GM23338 (cell line): ENCODE measurements around the gene MIPEP. TPM values are rescaled to one million over a fixed set of nuclear protein-coding genes. Genes with fewer than 3 reads are reported as not detected.

Source experiments
- ATAC-seq: fragments of 200-7000 bp; cut with Tn5 transposase; 3 replicates; pipeline ENCODE4 v1.9.1; 2020
- DNase-seq: peaks from one replicate; pipeline ENCODE4 v3.0.0-alpha.2; 2015; ENCODE audit warnings: low spot score
- H2AFZ ChIP-seq: fragments of 200-600 bp; sonication (generic); 2 replicates; pipeline ENCODE4 v1.8.0; 2016; ENCODE audit warnings: antibody characterized with exemption, mild to moderate bottlenecking, moderate library complexity
- H3F3A ChIP-seq: fragments of 200-600 bp; sonication (generic); replicated peaks from 2 replicates; pipeline ENCODE4 v1.8.0; 2017; ENCODE audit warnings: antibody characterized with exemption, mixed run types, low read depth
- H3K27ac ChIP-seq: fragments of 200-600 bp; sonication (generic); 2 replicates; pipeline ENCODE4 v1.6.1; 2016; ENCODE audit warnings: low read depth
- H3K27me3 ChIP-seq: fragments of 200-600 bp; sonication (generic); 2 replicates; pipeline ENCODE4 v1.8.0; 2016; ENCODE audit warnings: mild to moderate bottlenecking, mixed run types, moderate library complexity; ENCODE audit not compliant: insufficient read depth
- H3K36me3 ChIP-seq: fragments of 200-600 bp; sonication (generic); 2 replicates; pipeline ENCODE4 v1.8.0; 2016; ENCODE audit warnings: mild to moderate bottlenecking; ENCODE audit not compliant: insufficient read depth
- H3K4me1 ChIP-seq: fragments of 200-600 bp; sonication (generic); 2 replicates; pipeline ENCODE4 v1.8.0; 2016; ENCODE audit warnings: mild to moderate bottlenecking, moderate library complexity; ENCODE audit not compliant: insufficient read depth
- H3K4me2 ChIP-seq: fragments of 200-600 bp; sonication (generic); 2 replicates; pipeline ENCODE4 v1.7.1; 2017; ENCODE audit warnings: mixed run types
- H3K4me3 ChIP-seq: fragments of 200-600 bp; sonication (generic); 2 replicates; pipeline ENCODE4 v1.6.1; 2016; ENCODE audit warnings: mixed run types
- H3K79me2 ChIP-seq: fragments of 200-600 bp; sonication (generic); replicated peaks from 2 replicates; pipeline ENCODE4 v1.8.0; 2017; ENCODE audit warnings: mild to moderate bottlenecking; ENCODE audit not compliant: insufficient read depth
- H3K9me2 ChIP-seq: fragments of 200-600 bp; sonication (generic); 2 replicates; pipeline ENCODE4 v1.8.0; 2017; ENCODE audit not compliant: insufficient read depth
- H4K20me1 ChIP-seq: fragments of 200-600 bp; sonication (generic); replicated peaks from 2 replicates; pipeline ENCODE4 v1.8.0; 2017; ENCODE audit warnings: mild to moderate bottlenecking; ENCODE audit not compliant: insufficient read depth
- H3K27ac Mint-ChIP-seq: 2 replicates; pipeline ENCODE4 v1.8.0; 2020; ENCODE audit warnings: inconsistent platforms, mild to moderate bottlenecking, moderate library complexity, mixed read lengths
- H3K27me3 Mint-ChIP-seq: 3 replicates; pipeline ENCODE4 v1.8.0; 2022; ENCODE audit warnings: low read depth, mild to moderate bottlenecking, moderate library complexity, mixed read lengths, inconsistent platforms; ENCODE audit not compliant: insufficient read depth, poor library complexity
- H3K36me3 Mint-ChIP-seq: 3 replicates; pipeline ENCODE4 v1.8.0; 2021; ENCODE audit warnings: low read depth, mild to moderate bottlenecking, inconsistent platforms, moderate library complexity, mixed read lengths
- H3K4me1 Mint-ChIP-seq: 3 replicates; pipeline ENCODE4 v1.8.0; 2020; ENCODE audit warnings: mild to moderate bottlenecking, inconsistent platforms, mixed read lengths
- H3K4me3 Mint-ChIP-seq: 3 replicates; pipeline ENCODE4 v1.8.0; 2021; ENCODE audit warnings: moderate library complexity, mild to moderate bottlenecking, inconsistent platforms, mixed read lengths
- H3K9me3 Mint-ChIP-seq: 3 replicates; pipeline ENCODE4 v1.8.0; 2020; ENCODE audit warnings: moderate library complexity, mild to moderate bottlenecking, inconsistent platforms, mixed read lengths
- CREB1 ChIP-seq: fragments of 250-450 bp; sonication (Bioruptor Pico); IDR thresholded peaks from 2 replicates; pipeline ENCODE4 v1.5.0; 2020; ENCODE audit warnings: low read depth, mild to moderate bottlenecking, moderate library complexity
- EZH2 ChIP-seq: fragments of 200-600 bp; sonication (generic); IDR thresholded peaks from one replicate; pipeline ENCODE4 v1.8.0; 2017; ENCODE audit warnings: antibody characterized with exemption, mild to moderate bottlenecking, low read depth; ENCODE audit not compliant: unreplicated experiment
- EZH2phosphoT487 ChIP-seq: fragments of 200-600 bp; sonication (generic); IDR thresholded peaks from one replicate; pipeline ENCODE4 v1.8.1; 2018; ENCODE audit warnings: antibody characterized with exemption; ENCODE audit not compliant: unreplicated experiment
- NANOG ChIP-seq: IDR thresholded peaks from 2 replicates; pipeline ENCODE4 v1.6.1; 2016; ENCODE audit warnings: antibody characterized with exemption, borderline replicate concordance
- POLR2AphosphoS5 ChIP-seq: IDR thresholded peaks from 2 replicates; pipeline ENCODE4 v1.6.1; 2016; ENCODE audit warnings: antibody characterized with exemption, low read depth
- ZNF331 ChIP-seq: fragments of 250-450 bp; sonication (Bioruptor Pico); IDR thresholded peaks from 2 replicates; pipeline ENCODE4 v1.5.0; 2020; ENCODE audit warnings: low read depth, mild to moderate bottlenecking, moderate library complexity
- polyA plus RNA-seq: library from polyadenylated mRNA; unstranded; fragments of >200 nt; fragmentation: Nextera tagmentation; extraction: Ambion mirVana; gene quantifications from 2 replicates; pipeline ENCODE4 v1.2.1, GENCODE V29; 2016
- total RNA-seq: library from RNA; depleted of rRNA; stranded (reverse); fragments of >200 nt; shearing (Covaris generic); gene quantifications from 2 replicates; pipeline ENCODE4 v1.2.3, GENCODE V29; 2014
- TF ChIP-seq, protein P1 (sequence below), 2 experiments: fragments of 200-600 bp in 1 of 2; sonication (generic) in 1 of 2; conservative IDR thresholded peaks; 2 replicates each; pipeline versions ENCODE4 v1.5.1 to v1.6.1; 2016 to 2017; ENCODE audit warnings: antibody characterized with exemption in 2 of 2, low read depth in 2 of 2, mild to moderate bottlenecking in 2 of 2, moderate library complexity in 1 of 2
- TF ChIP-seq, protein P2 (sequence below): IDR thresholded peaks from 2 replicates; pipeline ENCODE4 v1.6.1; 2016; ENCODE audit warnings: antibody characterized with exemption
- TF ChIP-seq, protein P3 (sequence below): fragments of 250-450 bp; sonication (Bioruptor Pico); IDR thresholded peaks from 2 replicates; pipeline ENCODE4 v1.5.0; 2020; ENCODE audit warnings: mild to moderate bottlenecking, moderate library complexity

Gene MIPEP
- total and polyA plus RNA-seq, 2 experiments from 2014 or later, result 20.8 to 22.5 TPM

DNA sequence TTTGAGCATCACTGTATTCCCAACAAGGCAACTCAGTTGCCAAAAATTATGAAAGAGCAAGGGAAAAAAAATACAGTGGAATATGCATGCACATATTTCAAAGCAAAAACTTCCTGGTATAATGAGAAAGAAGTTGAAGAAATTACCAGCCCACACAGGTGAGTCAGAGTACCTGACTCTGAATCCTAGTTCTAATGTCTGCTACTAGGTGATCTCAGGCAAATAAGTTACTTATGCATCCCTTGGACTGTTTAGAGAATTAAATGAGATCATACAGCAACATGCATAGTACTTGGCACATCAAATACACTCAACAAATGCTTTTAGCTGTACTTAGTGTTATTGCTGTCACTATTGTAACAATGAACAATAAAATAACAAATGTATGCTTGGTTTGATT is 144.9 kb downstream of the MIPEP start:
- Mint-ChIP-seq H3K4me3 (no peak overlapping the region), H3K36me3 (peaks cover 7% of the 10 kb centered on the region; the same call in 2 of the 3 replicates), H3K9me3 (peaks cover 2% of the 10 kb centered on the region; the same call in 2 of the 3 replicates), H3K27me3 (peaks cover 2% of the 10 kb centered on the region), H3K27ac (no peak overlapping the region), H3K4me1 (peaks cover 17% of the 10 kb centered on the region)
- Histone ChIP-seq H3F3A (no peaks in the 10 kb centered on the region), H4K20me1 (no peaks in the 10 kb centered on the region), H3K9me2 (no peaks in the 10 kb centered on the region; the same call in 1 of the 2 replicates), H2AFZ (no peak overlapping the region), H3K4me1 (peaks cover 7% of the 10 kb centered on the region), H3K36me3 (no peaks in the 10 kb centered on the region), H3K27me3 (no peaks in the 10 kb centered on the region), H3K4me2 (no peak overlapping the region), H3K4me3 (no peak overlapping the region), H3K27ac (no peak overlapping the region), H3K79me2 (no peaks in the 10 kb centered on the region)
- ATAC-seq (no peak), DNase-seq (no peak)
- TF ChIP-seq POLR2AphosphoS5, result no peak
- TF ChIP-seq EZH2, result no peak
- TF ChIP-seq, protein P1, sequence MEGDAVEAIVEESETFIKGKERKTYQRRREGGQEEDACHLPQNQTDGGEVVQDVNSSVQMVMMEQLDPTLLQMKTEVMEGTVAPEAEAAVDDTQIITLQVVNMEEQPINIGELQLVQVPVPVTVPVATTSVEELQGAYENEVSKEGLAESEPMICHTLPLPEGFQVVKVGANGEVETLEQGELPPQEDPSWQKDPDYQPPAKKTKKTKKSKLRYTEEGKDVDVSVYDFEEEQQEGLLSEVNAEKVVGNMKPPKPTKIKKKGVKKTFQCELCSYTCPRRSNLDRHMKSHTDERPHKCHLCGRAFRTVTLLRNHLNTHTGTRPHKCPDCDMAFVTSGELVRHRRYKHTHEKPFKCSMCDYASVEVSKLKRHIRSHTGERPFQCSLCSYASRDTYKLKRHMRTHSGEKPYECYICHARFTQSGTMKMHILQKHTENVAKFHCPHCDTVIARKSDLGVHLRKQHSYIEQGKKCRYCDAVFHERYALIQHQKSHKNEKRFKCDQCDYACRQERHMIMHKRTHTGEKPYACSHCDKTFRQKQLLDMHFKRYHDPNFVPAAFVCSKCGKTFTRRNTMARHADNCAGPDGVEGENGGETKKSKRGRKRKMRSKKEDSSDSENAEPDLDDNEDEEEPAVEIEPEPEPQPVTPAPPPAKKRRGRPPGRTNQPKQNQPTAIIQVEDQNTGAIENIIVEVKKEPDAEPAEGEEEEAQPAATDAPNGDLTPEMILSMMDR (conservative IDR thresholded peaks at IDR 0.05; ENCODE audit: low read depth in 2 of 2), result no peak
- TF ChIP-seq, protein P2, sequence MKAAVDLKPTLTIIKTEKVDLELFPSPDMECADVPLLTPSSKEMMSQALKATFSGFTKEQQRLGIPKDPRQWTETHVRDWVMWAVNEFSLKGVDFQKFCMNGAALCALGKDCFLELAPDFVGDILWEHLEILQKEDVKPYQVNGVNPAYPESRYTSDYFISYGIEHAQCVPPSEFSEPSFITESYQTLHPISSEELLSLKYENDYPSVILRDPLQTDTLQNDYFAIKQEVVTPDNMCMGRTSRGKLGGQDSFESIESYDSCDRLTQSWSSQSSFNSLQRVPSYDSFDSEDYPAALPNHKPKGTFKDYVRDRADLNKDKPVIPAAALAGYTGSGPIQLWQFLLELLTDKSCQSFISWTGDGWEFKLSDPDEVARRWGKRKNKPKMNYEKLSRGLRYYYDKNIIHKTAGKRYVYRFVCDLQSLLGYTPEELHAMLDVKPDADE, result no peak
- TF ChIP-seq NANOG, result no peak

DNA sequence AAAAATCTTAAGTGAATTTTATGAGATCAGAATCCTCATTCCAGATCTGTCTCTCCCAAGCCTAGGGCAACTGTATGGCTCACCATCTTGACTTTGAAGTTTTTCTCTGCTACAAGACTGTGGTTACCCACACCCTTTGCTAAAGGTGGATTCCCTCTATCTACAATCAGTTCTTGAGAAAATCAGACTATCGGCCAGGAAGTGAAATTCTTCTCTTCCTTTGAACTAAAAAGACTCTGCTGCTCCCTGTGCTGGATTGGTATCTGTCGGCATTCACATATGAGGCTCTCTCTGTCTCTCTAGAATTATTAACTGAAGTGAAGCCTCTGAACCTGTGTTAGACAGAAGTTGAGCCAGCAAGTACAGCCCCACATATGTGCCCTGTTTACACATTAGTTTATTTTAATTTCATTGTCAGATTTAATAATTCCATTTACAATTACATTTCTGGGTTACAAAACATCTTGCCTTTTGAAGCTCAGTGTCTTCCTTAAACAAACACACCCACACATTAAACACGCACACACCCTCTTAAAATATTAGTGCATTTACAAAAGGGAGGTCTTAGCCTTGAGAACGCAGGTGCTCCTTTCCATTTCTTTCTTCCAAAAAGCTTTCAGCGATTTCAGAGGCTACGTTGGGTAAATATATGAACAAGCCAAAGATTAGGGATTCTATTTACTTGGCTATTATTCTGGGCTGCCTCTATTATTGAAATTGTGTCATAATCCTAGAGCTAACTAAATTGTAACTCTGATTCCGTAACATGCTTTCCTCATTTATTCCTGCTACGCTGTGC is 145.7 kb downstream of the MIPEP start:
- Histone ChIP-seq H3K27me3 (no peaks in the 10 kb centered on the region), H3K4me3 (no peak overlapping the region), H3K4me2 (no peak overlapping the region), H3K36me3 (no peaks in the 10 kb centered on the region), H3K4me1 (no peaks in the 10 kb centered on the region), H4K20me1 (no peaks in the 10 kb centered on the region), H2AFZ (no peak overlapping the region), H3K9me2 (no peaks in the 10 kb centered on the region; the same call in 1 of the 2 replicates), H3K27ac (no peak overlapping the region), H3F3A (no peaks in the 10 kb centered on the region), H3K79me2 (no peaks in the 10 kb centered on the region)
- DNase-seq, result no peak
- no peak overlapping the region for H3K4me3 Mint-ChIP-seq
- peaks cover 8% of the 10 kb centered on the region for H3K4me1 Mint-ChIP-seq
- H3K27me3 Mint-ChIP-seq, result peaks cover 2% of the 10 kb centered on the region
- H3K9me3 Mint-ChIP-seq, result peaks cover 2% of the 10 kb centered on the region; the same call in 2 of the 3 replicates
- no peak overlapping the region for H3K27ac Mint-ChIP-seq
- peaks cover 7% of the 10 kb centered on the region; the same call in 2 of the 3 replicates for H3K36me3 Mint-ChIP-seq
- ATAC-seq, result no peak
- no peak for TF ChIP-seq EZH2phosphoT487
- TF ChIP-seq, protein P3, sequence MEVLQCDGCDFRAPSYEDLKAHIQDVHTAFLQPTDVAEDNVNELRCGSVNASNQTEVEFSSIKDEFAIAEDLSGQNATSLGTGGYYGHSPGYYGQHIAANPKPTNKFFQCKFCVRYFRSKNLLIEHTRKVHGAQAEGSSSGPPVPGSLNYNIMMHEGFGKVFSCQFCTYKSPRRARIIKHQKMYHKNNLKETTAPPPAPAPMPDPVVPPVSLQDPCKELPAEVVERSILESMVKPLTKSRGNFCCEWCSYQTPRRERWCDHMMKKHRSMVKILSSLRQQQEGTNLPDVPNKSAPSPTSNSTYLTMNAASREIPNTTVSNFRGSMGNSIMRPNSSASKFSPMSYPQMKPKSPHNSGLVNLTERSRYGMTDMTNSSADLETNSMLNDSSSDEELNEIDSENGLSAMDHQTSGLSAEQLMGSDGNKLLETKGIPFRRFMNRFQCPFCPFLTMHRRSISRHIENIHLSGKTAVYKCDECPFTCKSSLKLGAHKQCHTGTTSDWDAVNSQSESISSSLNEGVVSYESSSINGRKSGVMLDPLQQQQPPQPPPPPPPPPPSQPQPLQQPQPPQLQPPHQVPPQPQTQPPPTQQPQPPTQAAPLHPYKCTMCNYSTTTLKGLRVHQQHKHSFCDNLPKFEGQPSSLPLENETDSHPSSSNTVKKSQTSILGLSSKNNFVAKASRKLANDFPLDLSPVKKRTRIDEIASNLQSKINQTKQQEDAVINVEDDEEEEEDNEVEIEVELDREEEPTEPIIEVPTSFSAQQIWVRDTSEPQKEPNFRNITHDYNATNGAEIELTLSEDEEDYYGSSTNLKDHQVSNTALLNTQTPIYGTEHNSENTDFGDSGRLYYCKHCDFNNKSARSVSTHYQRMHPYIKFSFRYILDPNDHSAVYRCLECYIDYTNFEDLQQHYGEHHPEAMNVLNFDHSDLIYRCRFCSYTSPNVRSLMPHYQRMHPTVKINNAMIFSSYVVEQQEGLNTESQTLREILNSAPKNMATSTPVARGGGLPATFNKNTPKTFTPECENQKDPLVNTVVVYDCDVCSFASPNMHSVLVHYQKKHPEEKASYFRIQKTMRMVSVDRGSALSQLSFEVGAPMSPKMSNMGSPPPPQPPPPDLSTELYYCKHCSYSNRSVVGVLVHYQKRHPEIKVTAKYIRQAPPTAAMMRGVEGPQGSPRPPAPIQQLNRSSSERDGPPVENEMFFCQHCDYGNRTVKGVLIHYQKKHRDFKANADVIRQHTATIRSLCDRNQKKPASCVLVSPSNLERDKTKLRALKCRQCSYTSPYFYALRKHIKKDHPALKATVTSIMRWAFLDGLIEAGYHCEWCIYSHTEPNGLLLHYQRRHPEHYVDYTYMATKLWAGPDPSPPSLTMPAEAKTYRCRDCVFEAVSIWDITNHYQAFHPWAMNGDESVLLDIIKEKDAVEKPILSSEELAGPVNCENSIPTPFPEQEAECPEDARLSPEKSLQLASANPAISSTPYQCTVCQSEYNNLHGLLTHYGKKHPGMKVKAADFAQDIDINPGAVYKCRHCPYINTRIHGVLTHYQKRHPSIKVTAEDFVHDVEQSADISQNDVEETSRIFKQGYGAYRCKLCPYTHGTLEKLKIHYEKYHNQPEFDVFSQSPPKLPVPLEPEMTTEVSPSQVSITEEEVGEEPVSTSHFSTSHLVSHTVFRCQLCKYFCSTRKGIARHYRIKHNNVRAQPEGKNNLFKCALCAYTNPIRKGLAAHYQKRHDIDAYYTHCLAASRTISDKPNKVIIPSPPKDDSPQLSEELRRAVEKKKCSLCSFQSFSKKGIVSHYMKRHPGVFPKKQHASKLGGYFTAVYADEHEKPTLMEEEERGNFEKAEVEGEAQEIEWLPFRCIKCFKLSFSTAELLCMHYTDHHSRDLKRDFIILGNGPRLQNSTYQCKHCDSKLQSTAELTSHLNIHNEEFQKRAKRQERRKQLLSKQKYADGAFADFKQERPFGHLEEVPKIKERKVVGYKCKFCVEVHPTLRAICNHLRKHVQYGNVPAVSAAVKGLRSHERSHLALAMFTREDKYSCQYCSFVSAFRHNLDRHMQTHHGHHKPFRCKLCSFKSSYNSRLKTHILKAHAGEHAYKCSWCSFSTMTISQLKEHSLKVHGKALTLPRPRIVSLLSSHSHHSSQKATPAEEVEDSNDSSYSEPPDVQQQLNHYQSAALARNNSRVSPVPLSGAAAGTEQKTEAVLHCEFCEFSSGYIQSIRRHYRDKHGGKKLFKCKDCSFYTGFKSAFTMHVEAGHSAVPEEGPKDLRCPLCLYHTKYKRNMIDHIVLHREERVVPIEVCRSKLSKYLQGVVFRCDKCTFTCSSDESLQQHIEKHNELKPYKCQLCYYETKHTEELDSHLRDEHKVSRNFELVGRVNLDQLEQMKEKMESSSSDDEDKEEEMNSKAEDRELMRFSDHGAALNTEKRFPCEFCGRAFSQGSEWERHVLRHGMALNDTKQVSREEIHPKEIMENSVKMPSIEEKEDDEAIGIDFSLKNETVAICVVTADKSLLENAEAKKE (CRISPR knock-in tag), result no peak
- no peak for TF ChIP-seq CREB1 (CRISPR knock-in tag)
- TF ChIP-seq ZNF331, result no peak
- no peak for TF ChIP-seq POLR2AphosphoS5
